Uterus (tissue), 4 donors: ENCODE data around the gene GPATCH4. TPM values are rescaled to one million over a fixed set of nuclear protein-coding genes. Genes with fewer than 3 reads are reported as not detected.
A peak's percentile ranks its signal among the peaks of the same experiment; 100 is the strongest.

Experiments
- DNase-seq, 2 donors: peaks; one replicate each; pipeline ENCODE4 v3.0.0-alpha.2; 2019 to 2020
- H3K27ac ChIP-seq, 2 donors: fragments of 200-600 bp; sonication (generic); 1 replicate in 1 of 2; 2 replicates in 1 of 2; pipeline ENCODE4 v1.5.1; 2016 to 2018
- H3K27me3 ChIP-seq, 2 donors: fragments of 200-600 bp; sonication (generic); one replicate each; pipeline ENCODE4 v1.5.1; 2018 to 2019; ENCODE audit warnings: control low read depth in 1 of 2
- H3K36me3 ChIP-seq, 2 donors: fragments of 200-600 bp; sonication (generic); one replicate each; pipeline ENCODE4 v1.5.1; 2019; ENCODE audit warnings: control low read depth in 1 of 2
- H3K4me1 ChIP-seq, 2 donors: fragments of 200-600 bp; sonication (generic); one replicate each; pipeline ENCODE4 v1.5.1; 2018 to 2019; ENCODE audit warnings: control low read depth in 1 of 2
- H3K4me3 ChIP-seq, 2 donors: fragments of 200-600 bp; sonication (generic); 1 replicate in 1 of 2; 2 replicates in 1 of 2; pipeline ENCODE4 v1.5.1; 2018 to 2019; ENCODE audit warnings: mild to moderate bottlenecking in 1 of 2
- H3K9me3 ChIP-seq, 2 donors: fragments of 200-600 bp; sonication (generic); one replicate each; pipeline ENCODE4 v1.5.1; 2019; ENCODE audit warnings: control low read depth in 1 of 2
- CTCF ChIP-seq, 4 experiments: fragments of 200-600 bp in 2 of 4; fragments of 450-650 bp in 2 of 4; sonication (generic) in 2 of 4; IDR thresholded peaks; one replicate each; pipeline ENCODE4 v1.5.1; 2016 to 2019; ENCODE audit warnings: antibody characterized with exemption in 4 of 4, mild to moderate bottlenecking in 2 of 4, moderate library complexity in 1 of 4
- POLR2A ChIP-seq, 2 donors: fragments of 450-650 bp; IDR thresholded peaks; one replicate each; pipeline ENCODE4 v1.6.1; 2016; ENCODE audit warnings: antibody characterized with exemption in 2 of 2, mild to moderate bottlenecking in 1 of 2, moderate library complexity in 1 of 2
- intact Hi-C: fragments of 100-400 bp; cut with DNase I; formaldehyde crosslinking; loops from one replicate; pipeline ENCODE4 v1.15.1; 2023; ENCODE audit warnings: low total_unique reads
- total RNA-seq, 4 donors: library from RNA; depleted of rRNA in 3 of 4; stranded (reverse); fragments of >200 nt in 3 of 4; gene quantifications; one replicate each; pipeline versions ENCODE4 v1.1.0 to v1.2.4, GENCODE V29; 2014 to 2023
- donor health status: DM: yes; HTN: yes; CAD: no.

The GPATCH4 gene
- total RNA-seq, result 10 to 100 TPM in 3 of 4 donors, 1 to 10 TPM in 1; 2.3 to 31.6 (median 19.8) TPM

- Histone ChIP-seq H3K36me3 (no peaks in the 10 kb centered on the region), H3K27ac (peak within 1 kb of the TSS; percentile 66 to 88), H3K27me3 (no peaks in the 10 kb centered on the region), H3K4me3 (peak within 1 kb of the TSS; percentile 54 to 86), H3K4me1 (peaks cover 0 to 11% of the 10 kb centered on the region in 2 donors), H3K9me3 (no peaks in the 10 kb centered on the region)
- intact Hi-C loops, result loop anchor here (10.0 kb wide), 1 partner anchor 146 kb away; no protein-coding TSS in a partner anchor
- peak; percentile 84 to 86 for DNase-seq
- TF ChIP-seq CTCF (IDR thresholded peaks at IDR 0.05), result no peak
- TF ChIP-seq POLR2A (IDR thresholded peaks at IDR 0.05), result peak in 1 of 2 donors; percentile 36
Observed at GRCh38 chr1:156601122-156601830, at the start of gene GPATCH4. GPATCH4 (minus strand) TSS chr1:156601479.

GRCh38 chr1:156648951-156649350 is 47.7 kb upstream of the GPATCH4 start:
- TF ChIP-seq CTCF (IDR thresholded peaks at IDR 0.05), result no peak
- no peak for TF ChIP-seq POLR2A (IDR thresholded peaks at IDR 0.05)
- no peaks in the 10 kb centered on the region for H3K36me3 ChIP-seq
- DNase-seq, result no peak
- no peak overlapping the region for H3K27ac ChIP-seq
- H3K4me1 ChIP-seq, result no peaks in the 10 kb centered on the region
- H3K9me3 ChIP-seq, result no peaks in the 10 kb centered on the region
- intact Hi-C loops, result no loop called here
- H3K4me3 ChIP-seq, result no peak overlapping the region
- H3K27me3 ChIP-seq, result no peaks in the 10 kb centered on the region

- intact Hi-C loops, result no loop called here
- Histone ChIP-seq H3K4me3 (no peak overlapping the region), H3K9me3 (no peaks in the 10 kb centered on the region), H3K4me1 (no peaks in the 10 kb centered on the region), H3K27ac (no peak overlapping the region), H3K27me3 (no peaks in the 10 kb centered on the region), H3K36me3 (no peaks in the 10 kb centered on the region)
- DNase-seq, result no peak
- TF ChIP-seq CTCF (IDR thresholded peaks at IDR 0.05), result no peak
- no peak for TF ChIP-seq POLR2A (IDR thresholded peaks at IDR 0.05)
Observed at GRCh38 chr1:156648496-156648895, 47.2 kb upstream of the GPATCH4 start.

DNA sequence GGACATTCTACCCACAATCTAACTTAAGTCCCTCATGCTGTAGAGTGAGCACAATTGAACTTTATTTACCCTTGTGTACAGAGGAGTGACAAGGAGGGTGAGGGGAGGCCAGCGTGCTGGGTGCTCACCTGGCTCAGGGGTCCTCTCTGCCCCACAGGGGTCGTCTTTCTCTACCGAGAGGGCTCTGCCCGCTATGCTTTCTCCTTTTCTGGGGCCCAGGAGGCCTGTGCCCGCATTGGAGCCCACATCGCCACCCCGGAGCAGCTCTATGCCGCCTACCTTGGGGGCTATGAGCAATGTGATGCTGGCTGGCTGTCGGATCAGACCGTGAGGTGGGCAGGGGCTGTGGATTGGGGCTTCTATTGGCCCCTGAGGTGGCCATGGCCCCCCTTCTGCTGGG is 46.1 kb upstream of the GPATCH4 start:
- Histone ChIP-seq H3K36me3 (no peaks in the 10 kb centered on the region), H3K4me3 (no peak overlapping the region), H3K9me3 (no peaks in the 10 kb centered on the region), H3K4me1 (peaks cover 0 to under 1% of the 10 kb centered on the region in 2 donors), H3K27ac (no peak overlapping the region), H3K27me3 (no peaks in the 10 kb centered on the region)
- intact Hi-C loops, result no loop called here
- no peak for DNase-seq
- TF ChIP-seq POLR2A (IDR thresholded peaks at IDR 0.05), result no peak
- no peak for TF ChIP-seq CTCF (IDR thresholded peaks at IDR 0.05)

DNA sequence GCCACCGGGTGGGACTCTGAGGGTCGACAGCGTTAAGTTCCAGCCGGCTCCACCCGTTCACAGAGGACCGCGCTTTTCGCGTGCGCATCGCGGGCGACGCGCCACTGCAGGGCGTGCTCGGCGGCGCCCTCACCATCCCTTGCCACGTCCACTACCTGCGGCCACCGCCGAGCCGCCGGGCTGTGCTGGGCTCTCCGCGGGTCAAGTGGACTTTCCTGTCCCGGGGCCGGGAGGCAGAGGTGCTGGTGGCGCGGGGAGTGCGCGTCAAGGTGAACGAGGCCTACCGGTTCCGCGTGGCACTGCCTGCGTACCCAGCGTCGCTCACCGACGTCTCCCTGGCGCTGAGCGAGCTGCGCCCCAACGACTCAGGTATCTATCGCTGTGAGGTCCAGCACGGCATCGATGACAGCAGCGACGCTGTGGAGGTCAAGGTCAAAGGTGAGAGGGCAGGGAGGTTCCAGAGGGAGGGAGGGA is 45.5 kb upstream of the GPATCH4 start:
- no peak overlapping the region for H3K27ac ChIP-seq
- DNase-seq, result no peak
- H3K4me1 ChIP-seq, result peaks cover 0 to 5% of the 10 kb centered on the region in 2 donors
- TF ChIP-seq CTCF (IDR thresholded peaks at IDR 0.05) (no peak), POLR2A (IDR thresholded peaks at IDR 0.05) (no peak)
- H3K4me3 ChIP-seq, result no peak overlapping the region
- no peaks in the 10 kb centered on the region for H3K36me3 ChIP-seq
- intact Hi-C loops, result no loop called here
- no peaks in the 10 kb centered on the region for H3K27me3 ChIP-seq
- H3K9me3 ChIP-seq, result no peaks in the 10 kb centered on the region
